Endothelial cell of umbilical vein (primary cell): ENCODE results near the gene IL12A.

Source experiments
- CTCF ChIP-seq, 2 donors: IDR thresholded peaks; 1 replicate in 1 of 2; 2 replicates in 1 of 2; pipeline ENCODE4 v1.5.1; 2011; ENCODE audit warnings: low read length in 2 of 2, mild to moderate bottlenecking in 2 of 2, moderate library complexity in 2 of 2, control low read depth in 1 of 2, inconsistent platforms in 1 of 2, low read depth in 1 of 2; ENCODE audit not compliant: insufficient read depth in 1 of 2; ENCODE audit errors: extremely low read depth in 1 of 2
- EZH2 ChIP-seq: IDR thresholded peaks from 2 replicates; pipeline ENCODE4 v1.6.1; 2012; ENCODE audit warnings: borderline replicate concordance, low read depth, mild to moderate bottlenecking, moderate library complexity, low read length, inconsistent platforms; ENCODE audit not compliant: severe bottlenecking

- TF ChIP-seq EZH2 (no peak), CTCF (IDR thresholded peaks at IDR 0.05; ENCODE audit: extremely low read depth in 1 of 2, insufficient read depth in 1 of 2, low read depth in 1 of 2, low read length in 2 of 2) (peak; percentile 75 to 86)
Measured at GRCh38 chr3:160006282-160007163, 17.9 kb downstream of the IL12A start.
